ACC112 (cell line): Measurements from ENCODE around the gene ANO7.

Experiments used
- H2AFZ ChIP-seq: fragments of 200-600 bp; sonication (generic); one replicate; pipeline ENCODE4 v1.6.0; 2017; ENCODE audit warnings: antibody characterized with exemption, low read length; ENCODE audit not compliant: unreplicated experiment
- H3K27ac ChIP-seq: fragments of 200-600 bp; sonication (generic); 2 replicates; pipeline ENCODE4 v1.5.1; 2014; ENCODE audit warnings: low read depth, mild to moderate bottlenecking, antibody characterized with exemption, low read length, moderate library complexity
- H3K27me3 ChIP-seq: fragments of 200-600 bp; sonication (generic); 2 replicates; pipeline ENCODE4 v1.6.1; 2014; ENCODE audit warnings: mild to moderate bottlenecking, antibody characterized with exemption, low read length, moderate library complexity, mixed read lengths; ENCODE audit not compliant: insufficient read depth
- H3K36me3 ChIP-seq: fragments of 200-600 bp; sonication (generic); 2 replicates; pipeline ENCODE4 v1.6.1; 2016; ENCODE audit warnings: mild to moderate bottlenecking, antibody characterized with exemption, low read length, moderate library complexity, mixed read lengths; ENCODE audit not compliant: insufficient read depth
- H3K4me1 ChIP-seq: fragments of 200-600 bp; sonication (generic); one replicate; pipeline ENCODE4 v1.6.1; 2016; ENCODE audit warnings: low read length, mixed read lengths; ENCODE audit not compliant: insufficient read depth, unreplicated experiment, control insufficient read depth
- H3K4me3 ChIP-seq: fragments of 200-600 bp; sonication (generic); 2 replicates; pipeline ENCODE4 v1.5.1; 2014; ENCODE audit warnings: mild to moderate bottlenecking, low read depth, low read length
- H3K79me2 ChIP-seq: fragments of 200-600 bp; sonication (generic); one replicate; pipeline ENCODE4 v1.6.0; 2016; ENCODE audit warnings: low read length; ENCODE audit not compliant: control insufficient read depth, unreplicated experiment, insufficient read depth

ANO7 gene

GRCh38 chr2:241254904-241255351 is 66.5 kb downstream of the ANO7 start:
- no peaks in the 10 kb centered on the region for H3K27me3 ChIP-seq
- H3K36me3 ChIP-seq = peaks cover 60% of the 10 kb centered on the region
- H3K27ac ChIP-seq = no peak overlapping the region
- no peak overlapping the region for H3K4me3 ChIP-seq
- no peak overlapping the region for H2AFZ ChIP-seq
- peaks cover 64% of the 10 kb centered on the region for H3K79me2 ChIP-seq
- H3K4me1 ChIP-seq = peaks cover 7% of the 10 kb centered on the region

DNA sequence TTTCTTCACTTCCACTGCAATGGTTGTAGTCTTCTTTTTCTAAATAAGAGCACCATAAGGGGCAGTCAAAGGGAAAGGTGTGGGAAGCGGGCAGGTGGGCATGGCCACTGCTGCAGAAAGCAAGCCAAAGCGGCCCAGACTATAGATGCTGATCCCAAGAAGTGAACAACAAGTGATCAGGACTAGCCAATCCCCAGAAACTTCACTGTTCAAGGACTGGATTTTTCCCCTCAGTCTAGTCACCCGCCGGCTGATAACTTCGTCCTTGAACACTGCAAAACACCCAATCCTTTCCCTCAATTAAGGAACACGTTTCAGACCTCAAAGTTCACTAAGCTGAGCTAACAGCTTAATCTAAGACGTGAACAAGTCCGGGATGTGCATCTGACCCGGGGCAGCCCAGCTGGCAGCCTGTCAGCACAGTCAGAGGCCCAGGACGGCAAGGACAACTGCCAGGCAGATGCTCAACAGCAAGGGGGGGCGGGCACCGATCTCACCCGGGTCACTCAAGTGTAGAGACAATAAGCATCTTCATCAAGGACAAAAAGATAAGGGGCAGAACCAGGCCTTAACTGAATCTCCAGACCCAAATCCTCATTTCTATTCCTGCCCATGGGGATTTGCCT is 67.2 kb downstream of the ANO7 start:
- peaks cover 70% of the 10 kb centered on the region for H3K79me2 ChIP-seq
- H3K4me1 ChIP-seq = peaks cover 7% of the 10 kb centered on the region
- H3K36me3 ChIP-seq = peaks cover 65% of the 10 kb centered on the region
- no peak overlapping the region for H2AFZ ChIP-seq
- H3K4me3 ChIP-seq = no peak overlapping the region
- H3K27me3 ChIP-seq = no peaks in the 10 kb centered on the region
- no peak overlapping the region for H3K27ac ChIP-seq

- peaks cover 72% of the 10 kb centered on the region for H3K79me2 ChIP-seq
- H3K27ac ChIP-seq = no peak overlapping the region
- no peak overlapping the region for H2AFZ ChIP-seq
- no peaks in the 10 kb centered on the region for H3K27me3 ChIP-seq
- no peak overlapping the region for H3K4me3 ChIP-seq
- peaks cover 66% of the 10 kb centered on the region for H3K36me3 ChIP-seq
- peaks cover 7% of the 10 kb centered on the region for H3K4me1 ChIP-seq
These were observed 67.7 kb downstream of the ANO7 start for GRCh38 chr2:241256168-241256545.

- Histone ChIP-seq H3K4me1 (peaks cover 7% of the 10 kb centered on the region), H2AFZ (no peak overlapping the region), H3K4me3 (no peak overlapping the region), H3K79me2 (peaks cover 78% of the 10 kb centered on the region), H3K36me3 (peaks cover 69% of the 10 kb centered on the region), H3K27ac (no peak overlapping the region), H3K27me3 (no peaks in the 10 kb centered on the region)
These were observed 69.0 kb downstream of the ANO7 start for GRCh38 chr2:241257419-241258032.

DNA sequence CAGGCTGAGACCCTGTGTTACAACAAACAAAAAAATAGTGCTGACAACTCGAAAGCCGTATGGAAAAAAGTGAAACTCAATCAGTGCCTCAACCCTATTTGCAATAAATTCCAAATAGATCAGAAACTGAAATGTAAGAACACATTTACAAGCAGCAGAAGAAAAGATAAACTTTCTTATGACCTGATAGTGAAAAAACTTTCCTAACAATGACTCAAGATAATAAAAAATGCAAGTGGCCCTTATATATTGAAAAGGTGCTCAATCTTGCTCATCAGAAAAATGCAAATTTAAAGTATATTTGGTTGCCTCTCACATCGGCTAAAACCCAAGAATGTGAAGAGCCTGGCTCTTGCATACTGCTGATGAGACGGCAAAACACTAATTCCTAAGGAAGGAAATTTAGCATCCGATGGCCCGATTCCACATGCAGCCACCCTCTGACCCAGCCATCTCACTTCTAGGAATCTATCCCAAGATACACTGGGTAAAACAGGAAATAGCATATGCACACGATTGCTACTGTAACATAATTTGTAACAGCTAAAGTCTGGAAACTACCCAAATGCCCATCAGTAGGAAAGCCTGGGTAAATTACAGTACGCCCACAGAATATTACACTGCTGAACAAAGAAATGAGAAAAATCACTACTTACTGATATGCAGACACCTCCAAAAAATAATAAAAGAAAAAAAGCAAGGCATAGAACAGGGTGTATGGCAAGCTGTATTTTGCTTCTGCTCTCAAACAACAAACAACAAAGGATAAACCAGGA is 70.2 kb downstream of the ANO7 start:
- no peak overlapping the region for H3K4me3 ChIP-seq
- peaks cover 7% of the 10 kb centered on the region for H3K4me1 ChIP-seq
- no peaks in the 10 kb centered on the region for H3K27me3 ChIP-seq
- H3K27ac ChIP-seq = no peak overlapping the region
- H2AFZ ChIP-seq = no peak overlapping the region
- H3K36me3 ChIP-seq = peaks cover 69% of the 10 kb centered on the region
- H3K79me2 ChIP-seq = peaks cover 79% of the 10 kb centered on the region

GRCh38 chr2:241260911-241261310 is 72.4 kb downstream of the ANO7 start:
- Histone ChIP-seq H3K27ac (no peak overlapping the region), H3K79me2 (peaks cover 77% of the 10 kb centered on the region)

GRCh38 chr2:241261628-241262027 is 73.2 kb downstream of the ANO7 start:
- no peak overlapping the region for H3K4me3 ChIP-seq
- H3K4me1 ChIP-seq = peaks cover 7% of the 10 kb centered on the region
- H3K79me2 ChIP-seq = peaks cover 79% of the 10 kb centered on the region
- H3K27ac ChIP-seq = no peak overlapping the region
- no peaks in the 10 kb centered on the region for H3K27me3 ChIP-seq
- no peak overlapping the region for H2AFZ ChIP-seq
- peaks cover 62% of the 10 kb centered on the region for H3K36me3 ChIP-seq

More at GRCh38 chr2:241260911-241261310, 72.4 kb downstream of the ANO7 start:
- peaks cover 62% of the 10 kb centered on the region for H3K36me3 ChIP-seq
- H3K4me1 ChIP-seq = peaks cover 7% of the 10 kb centered on the region
- no peaks in the 10 kb centered on the region for H3K27me3 ChIP-seq
- no peak overlapping the region for H3K4me3 ChIP-seq
- H2AFZ ChIP-seq = no peak overlapping the region

DNA sequence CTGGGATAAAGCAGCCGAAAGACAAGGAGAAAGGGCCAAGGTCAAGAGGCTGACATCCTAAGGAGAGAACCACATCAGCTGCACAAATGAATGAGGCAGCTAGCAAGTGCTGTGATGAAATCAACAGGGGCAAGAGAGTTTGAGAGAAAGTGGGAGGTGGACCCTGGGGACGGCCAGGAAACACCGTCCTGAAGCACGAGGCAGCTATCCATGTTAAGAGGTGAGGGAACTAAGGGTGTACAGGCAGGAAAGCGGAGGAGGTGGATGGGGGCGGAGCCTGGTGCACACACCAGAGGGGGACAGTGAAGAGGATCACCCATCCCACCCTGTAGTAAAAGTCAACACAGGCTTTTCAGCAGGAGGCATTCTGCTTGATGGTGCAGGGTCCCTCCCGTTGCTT is 74.6 kb downstream of the ANO7 start:
- Histone ChIP-seq H2AFZ (no peak overlapping the region), H3K27me3 (no peaks in the 10 kb centered on the region), H3K4me3 (no peak overlapping the region), H3K36me3 (peaks cover 70% of the 10 kb centered on the region), H3K4me1 (peaks cover 7% of the 10 kb centered on the region), H3K27ac (no peak overlapping the region), H3K79me2 (peaks cover 84% of the 10 kb centered on the region)

GRCh38 chr2:241265506-241265905 is 77.0 kb downstream of the ANO7 start:
- Histone ChIP-seq H3K27ac (no peak overlapping the region), H3K79me2 (peaks cover 90% of the 10 kb centered on the region), H3K4me3 (no peak overlapping the region), H3K27me3 (no peaks in the 10 kb centered on the region), H3K4me1 (peaks cover 19% of the 10 kb centered on the region), H2AFZ (no peak overlapping the region), H3K36me3 (peaks cover 58% of the 10 kb centered on the region)

DNA sequence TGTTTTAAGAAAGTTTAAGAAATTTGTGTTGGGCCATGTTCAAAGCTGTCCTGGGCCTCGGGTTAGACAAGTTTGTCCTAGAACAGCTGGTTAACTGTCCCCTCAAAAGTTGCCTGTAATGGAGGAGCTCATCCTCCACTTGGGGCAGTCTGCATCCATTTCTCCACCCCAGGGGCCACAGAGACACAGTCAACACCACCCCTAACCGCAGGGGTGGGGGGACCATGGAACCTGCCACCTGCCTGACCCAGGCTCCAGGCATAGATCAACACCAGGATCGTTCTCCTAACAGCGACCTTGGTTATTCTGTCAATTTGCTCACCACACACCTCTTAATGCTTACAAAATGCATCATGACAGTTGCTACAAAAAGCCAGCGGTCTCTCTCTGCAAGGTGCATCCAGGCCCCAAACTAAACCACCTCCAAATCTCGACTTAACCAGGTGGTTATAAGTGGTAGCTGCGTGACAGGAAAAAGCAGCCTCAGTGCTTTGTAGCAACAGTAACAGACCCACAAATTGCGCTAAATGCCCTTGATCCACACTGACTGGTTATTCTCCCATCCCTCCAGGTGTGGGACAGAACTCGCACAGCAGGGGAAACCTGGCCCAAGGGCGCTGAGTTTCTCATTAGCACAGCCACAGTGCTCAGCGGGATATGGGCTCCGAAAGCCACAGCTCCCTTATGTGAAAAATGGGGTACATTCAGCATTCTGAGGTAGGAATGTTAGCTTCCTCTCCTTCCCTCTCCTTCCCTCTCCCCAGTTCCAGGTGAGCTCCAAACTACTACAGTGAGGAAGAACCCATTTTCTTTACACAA is 79.0 kb downstream of the ANO7 start:
- no peak overlapping the region for H2AFZ ChIP-seq
- H3K4me3 ChIP-seq = no peak overlapping the region
- peaks cover 27% of the 10 kb centered on the region for H3K4me1 ChIP-seq
- H3K79me2 ChIP-seq = peaks cover 93% of the 10 kb centered on the region
- H3K36me3 ChIP-seq = peaks cover 44% of the 10 kb centered on the region
- no peaks in the 10 kb centered on the region for H3K27me3 ChIP-seq
- no peak overlapping the region for H3K27ac ChIP-seq
